Measurements from ENCODE around the gene PSMC3IP. TPM values are rescaled to one million over a fixed set of nuclear protein-coding genes. Genes with fewer than 3 reads are reported as not detected.
A peak's percentile ranks its signal among the peaks of the same experiment; 100 is the strongest.

PSMC3IP gene
- total and polyA plus RNA-seq, 2 donors from 2014 or later: 3.6 to 5.8 TPM

DNA sequence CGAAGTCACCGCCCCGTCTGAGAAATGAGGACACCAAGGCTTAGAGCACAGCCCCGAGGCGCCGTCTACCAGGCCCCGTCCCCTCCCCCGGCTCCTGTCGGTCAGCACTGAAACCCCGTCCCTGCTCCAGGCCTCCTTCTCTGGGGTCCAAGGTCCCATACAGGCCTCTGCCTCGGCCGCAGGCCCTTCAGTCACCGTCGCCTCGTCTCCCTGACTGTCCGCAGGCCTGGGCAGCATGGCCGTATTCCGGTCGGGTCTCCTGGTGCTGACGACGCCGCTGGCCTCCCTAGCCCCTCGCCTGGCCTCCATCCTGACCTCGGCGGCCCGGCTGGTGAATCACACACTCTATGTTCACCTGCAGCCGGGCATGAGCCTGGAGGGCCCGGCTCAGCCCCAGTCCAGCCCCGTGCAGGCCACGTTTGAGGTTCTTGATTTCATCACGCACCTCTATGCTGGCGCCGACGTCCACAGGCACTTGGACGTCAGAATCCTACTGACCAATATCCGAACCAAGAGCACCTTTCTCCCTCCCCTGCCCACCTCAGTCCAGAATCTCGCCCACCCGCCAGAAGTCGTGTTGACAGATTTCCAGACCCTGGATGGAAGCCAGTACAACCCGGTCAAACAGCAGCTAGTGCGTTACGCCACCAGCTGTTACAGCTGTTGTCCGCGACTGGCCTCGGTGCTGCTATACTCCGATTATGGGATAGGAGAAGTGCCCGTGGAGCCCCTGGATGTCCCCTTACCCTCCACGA is 15.0 kb downstream of the PSMC3IP start:
- Histone ChIP-seq H3K4me3 (ENCODE audit: low read length in 3 of 3) (peak overlapping the region; percentile 90 to 94 (median 94)), H3K4me1 (ENCODE audit: control insufficient read depth in 2 of 3, insufficient read depth in 2 of 3, low read depth in 1 of 3, low read length in 3 of 3) (peaks cover 0 to 40% (median 17%) of the 10 kb centered on the region in 3 donors), H3K27ac (ENCODE audit: low read depth in 2 of 2, low read length in 2 of 2) (peak overlapping the region; percentile 81 to 82), H3K27me3 (ENCODE audit: control insufficient read depth, insufficient read depth, low read length) (no peaks in the 10 kb centered on the region), H3K36me3 (ENCODE audit: control insufficient read depth in 2 of 3, insufficient read depth in 3 of 3, low read length in 3 of 3) (peaks cover 6 to 16% (median 12%) of the 10 kb centered on the region in 3 donors), H3K9me3 (ENCODE audit: control insufficient read depth in 2 of 3, insufficient read depth in 1 of 3, low read length in 3 of 3) (no peaks in the 10 kb centered on the region), H3K9ac (ENCODE audit: low read length in 3 of 3) (peak overlapping the region; percentile 87 to 96 (median 91))
- FAIRE-seq (no peak), DNase-seq (peak in 1 of 5 donors; percentile 80)
- TF ChIP-seq, protein P1, sequence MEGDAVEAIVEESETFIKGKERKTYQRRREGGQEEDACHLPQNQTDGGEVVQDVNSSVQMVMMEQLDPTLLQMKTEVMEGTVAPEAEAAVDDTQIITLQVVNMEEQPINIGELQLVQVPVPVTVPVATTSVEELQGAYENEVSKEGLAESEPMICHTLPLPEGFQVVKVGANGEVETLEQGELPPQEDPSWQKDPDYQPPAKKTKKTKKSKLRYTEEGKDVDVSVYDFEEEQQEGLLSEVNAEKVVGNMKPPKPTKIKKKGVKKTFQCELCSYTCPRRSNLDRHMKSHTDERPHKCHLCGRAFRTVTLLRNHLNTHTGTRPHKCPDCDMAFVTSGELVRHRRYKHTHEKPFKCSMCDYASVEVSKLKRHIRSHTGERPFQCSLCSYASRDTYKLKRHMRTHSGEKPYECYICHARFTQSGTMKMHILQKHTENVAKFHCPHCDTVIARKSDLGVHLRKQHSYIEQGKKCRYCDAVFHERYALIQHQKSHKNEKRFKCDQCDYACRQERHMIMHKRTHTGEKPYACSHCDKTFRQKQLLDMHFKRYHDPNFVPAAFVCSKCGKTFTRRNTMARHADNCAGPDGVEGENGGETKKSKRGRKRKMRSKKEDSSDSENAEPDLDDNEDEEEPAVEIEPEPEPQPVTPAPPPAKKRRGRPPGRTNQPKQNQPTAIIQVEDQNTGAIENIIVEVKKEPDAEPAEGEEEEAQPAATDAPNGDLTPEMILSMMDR (IDR thresholded peaks at IDR 0.05; ENCODE audit: borderline replicate concordance, extremely low read depth, insufficient read depth): no peak
- intact Hi-C loops (cut with DNase I): no loop called here

DNA sequence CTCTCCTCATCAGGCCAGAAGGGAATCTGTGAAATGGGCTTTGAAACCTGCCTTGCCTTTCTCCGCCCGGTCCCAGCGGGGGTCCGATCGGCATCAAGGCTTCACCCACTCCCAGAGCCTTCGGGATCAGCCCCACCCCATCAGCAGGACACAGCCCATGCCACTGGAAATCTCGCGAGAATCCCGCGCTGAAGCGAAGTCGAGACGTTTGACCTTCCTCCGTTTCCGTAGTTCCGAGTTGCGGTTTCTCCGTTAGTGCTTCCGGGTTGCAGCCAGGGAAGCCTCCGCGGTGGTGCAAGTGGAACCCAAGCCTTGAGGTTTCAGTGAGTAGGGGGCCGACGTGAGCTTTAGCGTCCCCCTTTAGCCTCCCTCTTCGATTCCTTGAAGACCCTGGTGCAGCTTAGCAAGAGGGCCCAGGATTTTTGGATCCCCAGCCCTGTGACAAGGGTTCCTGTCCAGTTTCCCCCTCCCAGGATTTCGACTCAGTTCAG is 15.6 kb downstream of the PSMC3IP start, which contains the start of gene COASY:
Gene COASY, plus strand, starts transcription at position 252 of the 491 bp plus-strand sequence. CDS start 475 bp downstream, outside the sequence.
- Histone ChIP-seq H3K4me1 (ENCODE audit: control insufficient read depth in 2 of 3, insufficient read depth in 2 of 3, low read depth in 1 of 3, low read length in 3 of 3) (peaks cover 0 to 40% (median 17%) of the 10 kb centered on the region in 3 donors), H3K9ac (ENCODE audit: low read length in 3 of 3) (peak within 1 kb of the TSS; percentile 87 to 96 (median 91)), H3K36me3 (ENCODE audit: control insufficient read depth in 2 of 3, insufficient read depth in 3 of 3, low read length in 3 of 3) (peaks cover 6 to 16% (median 12%) of the 10 kb centered on the region in 3 donors), H3K27ac (ENCODE audit: low read depth in 2 of 2, low read length in 2 of 2) (peak within 1 kb of the TSS; percentile 82 to 84), H3K9me3 (ENCODE audit: control insufficient read depth in 2 of 3, insufficient read depth in 1 of 3, low read length in 3 of 3) (no peaks in the 10 kb centered on the region), H3K27me3 (ENCODE audit: control insufficient read depth, insufficient read depth, low read length) (no peaks in the 10 kb centered on the region), H3K4me3 (ENCODE audit: low read length in 3 of 3) (peak within 1 kb of the TSS; percentile 90 to 94 (median 94))
- TF ChIP-seq, protein P1 (IDR thresholded peaks at IDR 0.05; ENCODE audit: borderline replicate concordance, extremely low read depth, insufficient read depth): no peak
- DNase-seq (peak; percentile 97 to 99 (median 98)), FAIRE-seq (no peak)
- intact Hi-C loops (cut with DNase I): no loop called here

DNA sequence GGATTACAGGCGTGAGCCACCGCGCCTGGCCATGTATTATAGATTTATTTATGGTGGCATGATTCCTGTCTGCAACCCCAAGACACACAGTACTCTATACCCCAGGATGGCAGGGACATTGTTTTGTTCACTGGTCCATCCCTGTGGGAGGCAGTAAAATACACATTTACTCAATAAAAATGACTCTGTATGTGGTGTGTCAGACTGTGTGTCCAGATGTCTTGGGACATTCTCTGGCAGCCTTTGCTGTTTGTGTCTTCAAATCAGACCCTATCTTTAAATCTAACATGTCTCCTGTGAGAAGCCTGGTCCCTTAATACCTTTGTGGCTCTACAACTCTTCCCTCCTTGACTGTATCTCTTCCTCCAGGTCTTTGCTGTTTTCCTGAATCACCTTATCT is 17.3 kb downstream of the PSMC3IP start:
- DNase-seq: no peak
- intact Hi-C loops (cut with DNase I): no loop called here
- no peak overlapping the region for H3K4me3 ChIP-seq (ENCODE audit: low read length in 3 of 3)
- TF ChIP-seq, protein P1 (IDR thresholded peaks at IDR 0.05; ENCODE audit: borderline replicate concordance, extremely low read depth, insufficient read depth): no peak
- peaks cover 0 to 28% (median 13%) of the 10 kb centered on the region in 3 donors for H3K4me1 ChIP-seq (ENCODE audit: control insufficient read depth in 2 of 3, insufficient read depth in 2 of 3, low read depth in 1 of 3, low read length in 3 of 3)
- H3K9me3 ChIP-seq (ENCODE audit: control insufficient read depth in 2 of 3, insufficient read depth in 1 of 3, low read length in 3 of 3): no peaks in the 10 kb centered on the region
- peaks cover 3 to 11% (median 6%) of the 10 kb centered on the region in 3 donors for H3K36me3 ChIP-seq (ENCODE audit: control insufficient read depth in 2 of 3, insufficient read depth in 3 of 3, low read length in 3 of 3)
- FAIRE-seq: no peak
- H3K27ac ChIP-seq (ENCODE audit: low read depth in 2 of 2, low read length in 2 of 2): no peak overlapping the region
- H3K9ac ChIP-seq (ENCODE audit: low read length in 3 of 3): no peak overlapping the region
- no peaks in the 10 kb centered on the region for H3K27me3 ChIP-seq (ENCODE audit: control insufficient read depth, insufficient read depth, low read length)

Measured in kidney (tissue), 14 donors.